HAP-1 (cell line): ENCODE data around the gene MAS1L.

Source experiments
- DNase-seq, 2 experiments: peaks; one replicate each; pipeline ENCODE4 v3.0.0-alpha.2; 2016 to 2020; ENCODE audit warnings: low spot score in 2 of 2
- H3K27me3 ChIP-seq: fragments of 250-450 bp; sonication (Bioruptor Pico); 2 replicates; pipeline ENCODE4 v1.5.1; 2020; ENCODE audit warnings: low read depth, mild to moderate bottlenecking, moderate library complexity
- H3K36me3 ChIP-seq: fragments of 250-450 bp; sonication (Bioruptor Pico); replicated peaks from 2 replicates; pipeline ENCODE4 v1.5.1; 2020; ENCODE audit warnings: mild to moderate bottlenecking
- H3K4me1 ChIP-seq: fragments of 250-450 bp; sonication (Bioruptor Pico); 2 replicates; pipeline ENCODE4 v1.5.1; 2020; ENCODE audit warnings: mild to moderate bottlenecking
- H3K4me3 ChIP-seq: fragments of 250-450 bp; sonication (Bioruptor Pico); 2 replicates; pipeline ENCODE4 v1.5.1; 2020; ENCODE audit warnings: mild to moderate bottlenecking, moderate library complexity
- H3K9me3 ChIP-seq: fragments of 250-450 bp; sonication (Bioruptor Pico); 2 replicates; pipeline ENCODE4 v1.5.1; 2020; ENCODE audit warnings: mild to moderate bottlenecking, moderate library complexity
- in situ Hi-C: fragments of 300-500 bp; cut with MboI; formaldehyde crosslinking; loops from 3 replicates; pipeline ENCODE4 v1.14.3; 2020; ENCODE audit warnings: low sequenced_read_pairs, inconsistent platforms, mixed read lengths

The MAS1L gene

DNA sequence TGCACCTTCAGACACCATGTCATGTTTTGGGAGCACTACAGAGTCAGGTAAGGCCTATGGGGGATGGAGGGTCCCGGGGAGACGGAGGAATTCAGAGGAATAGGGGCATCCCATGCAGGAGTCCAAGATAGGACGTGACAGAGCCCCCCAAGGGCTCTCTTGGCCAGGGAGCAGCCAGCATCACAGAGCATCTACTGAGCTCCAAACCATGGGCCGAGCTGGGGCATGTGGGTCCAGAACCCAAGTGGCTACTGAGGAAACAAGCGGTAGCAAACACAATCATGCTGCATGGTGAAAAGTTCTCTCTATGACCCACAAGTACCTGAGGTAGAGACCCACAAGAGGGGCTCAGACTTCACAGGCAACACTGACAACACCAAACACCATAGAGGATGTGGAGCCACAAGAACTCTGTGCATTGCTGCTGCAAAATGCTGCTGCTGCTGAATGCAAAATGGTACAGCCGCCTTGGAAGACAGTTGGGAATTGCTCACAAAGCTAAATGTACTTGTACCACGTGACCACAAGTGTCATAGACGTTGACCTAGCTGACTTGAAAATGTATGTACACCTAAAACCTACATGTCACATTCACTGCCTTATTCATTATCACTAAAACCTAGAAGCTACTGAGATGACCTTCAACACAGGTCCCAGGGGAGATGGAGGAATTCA is 33.4 kb upstream of the MAS1L start:
- no peaks in the 10 kb centered on the region for H3K36me3 ChIP-seq
- in situ Hi-C loops: no loop called here
- H3K27me3 ChIP-seq: no peaks in the 10 kb centered on the region
- DNase-seq: no peak
- no peaks in the 10 kb centered on the region for H3K4me1 ChIP-seq
- H3K9me3 ChIP-seq: no peaks in the 10 kb centered on the region
- no peak overlapping the region for H3K4me3 ChIP-seq

- Histone ChIP-seq H3K36me3 (no peaks in the 10 kb centered on the region), H3K9me3 (no peaks in the 10 kb centered on the region), H3K27me3 (no peaks in the 10 kb centered on the region), H3K4me3 (no peak overlapping the region), H3K4me1 (no peaks in the 10 kb centered on the region)
- no peak for DNase-seq
- in situ Hi-C loops: no loop called here
Measured at GRCh38 chr6:29520232-29520631, 32.5 kb upstream of the MAS1L start.

DNA sequence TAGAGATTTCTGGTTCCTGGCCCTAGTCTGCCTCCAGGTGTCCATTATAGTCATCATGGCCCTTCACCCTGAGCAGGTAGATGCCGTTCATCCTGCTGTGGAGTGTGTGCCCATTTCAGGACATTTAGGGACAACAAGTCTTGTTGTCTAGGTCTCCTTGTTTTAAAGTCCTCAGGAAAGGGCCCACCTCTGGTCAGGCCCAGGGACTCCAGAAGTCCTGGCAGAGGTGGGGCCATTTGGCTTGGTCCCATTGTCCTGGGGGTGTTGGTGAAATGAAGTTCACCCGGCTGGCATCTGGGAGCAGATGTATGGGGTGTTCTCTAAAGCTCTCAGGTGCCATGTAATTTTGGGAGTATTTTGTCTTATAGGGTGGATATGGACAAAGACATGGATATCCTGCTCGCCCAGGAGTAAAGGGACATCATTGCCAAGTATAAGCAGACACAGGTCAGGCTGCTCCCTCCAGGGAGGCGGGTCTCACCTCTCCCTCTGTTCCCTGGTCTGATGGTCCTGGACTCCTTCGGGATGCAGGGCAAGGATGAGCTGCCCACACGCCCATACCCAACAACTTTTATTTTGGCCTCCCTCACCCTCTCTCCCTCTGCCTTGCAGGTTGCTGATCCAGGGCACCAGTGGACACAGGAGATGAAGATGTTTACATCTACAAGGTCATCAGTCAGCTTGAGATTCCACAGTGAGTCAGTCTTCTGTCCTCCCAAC is 31.7 kb upstream of the MAS1L start:
- H3K4me3 ChIP-seq: no peak overlapping the region
- H3K27me3 ChIP-seq: no peaks in the 10 kb centered on the region
- no peaks in the 10 kb centered on the region for H3K9me3 ChIP-seq
- H3K4me1 ChIP-seq: no peaks in the 10 kb centered on the region
- in situ Hi-C loops: no loop called here
- no peaks in the 10 kb centered on the region for H3K36me3 ChIP-seq
- no peak for DNase-seq

- H3K9me3 ChIP-seq: no peaks in the 10 kb centered on the region
- no peak overlapping the region for H3K4me3 ChIP-seq
- in situ Hi-C loops: no loop called here
Measured at GRCh38 chr6:29517728-29518440, 30.1 kb upstream of the MAS1L start.

DNA sequence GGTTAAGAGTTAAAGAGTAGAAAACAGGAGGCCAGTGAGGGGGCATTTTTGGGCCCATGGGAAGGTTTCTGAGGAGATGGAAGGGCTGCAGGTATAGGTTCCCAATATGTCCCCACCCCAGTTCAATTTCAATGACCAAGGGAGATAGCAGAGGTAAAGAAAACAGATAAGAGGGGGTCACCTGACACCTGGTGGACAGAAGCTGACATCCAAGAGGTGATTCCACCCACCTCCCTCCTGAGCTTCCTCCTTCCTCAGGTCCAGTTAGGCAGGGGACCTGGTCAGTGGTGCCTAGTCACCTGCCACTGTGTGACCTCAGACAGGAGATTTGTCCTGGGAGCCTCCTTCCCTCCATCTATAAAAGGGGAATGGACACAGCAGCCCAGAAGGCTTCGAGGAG is 29.5 kb upstream of the MAS1L start:
- Histone ChIP-seq H3K4me3 (no peak overlapping the region), H3K27me3 (no peaks in the 10 kb centered on the region), H3K36me3 (no peaks in the 10 kb centered on the region), H3K9me3 (no peaks in the 10 kb centered on the region), H3K4me1 (no peaks in the 10 kb centered on the region)
- DNase-seq: no peak
- in situ Hi-C loops: no loop called here

More at GRCh38 chr6:29517728-29518440, 30.1 kb upstream of the MAS1L start:
- Histone ChIP-seq H3K27me3 (no peaks in the 10 kb centered on the region), H3K4me1 (no peaks in the 10 kb centered on the region), H3K36me3 (no peaks in the 10 kb centered on the region)
- DNase-seq: no peak

DNA sequence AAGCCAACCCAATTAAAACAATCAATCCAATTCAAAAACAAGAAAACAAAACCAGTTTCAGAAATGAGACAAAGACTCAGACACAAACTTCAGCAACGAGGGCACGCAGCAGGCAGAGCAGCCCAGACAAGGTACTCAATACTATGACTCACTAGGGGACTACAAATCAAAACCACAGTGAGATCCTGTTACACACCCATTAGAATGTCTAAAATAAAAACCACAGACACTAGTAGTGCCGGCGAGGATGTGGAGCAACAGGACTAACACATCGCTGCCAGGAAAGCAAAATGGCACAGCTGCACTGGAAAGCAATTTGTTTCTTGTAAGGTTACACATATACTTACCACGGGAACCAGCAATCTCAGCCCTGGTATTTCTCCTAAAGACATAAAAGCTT is 28.4 kb upstream of the MAS1L start:
- no peak for DNase-seq
- in situ Hi-C loops: no loop called here

DNA sequence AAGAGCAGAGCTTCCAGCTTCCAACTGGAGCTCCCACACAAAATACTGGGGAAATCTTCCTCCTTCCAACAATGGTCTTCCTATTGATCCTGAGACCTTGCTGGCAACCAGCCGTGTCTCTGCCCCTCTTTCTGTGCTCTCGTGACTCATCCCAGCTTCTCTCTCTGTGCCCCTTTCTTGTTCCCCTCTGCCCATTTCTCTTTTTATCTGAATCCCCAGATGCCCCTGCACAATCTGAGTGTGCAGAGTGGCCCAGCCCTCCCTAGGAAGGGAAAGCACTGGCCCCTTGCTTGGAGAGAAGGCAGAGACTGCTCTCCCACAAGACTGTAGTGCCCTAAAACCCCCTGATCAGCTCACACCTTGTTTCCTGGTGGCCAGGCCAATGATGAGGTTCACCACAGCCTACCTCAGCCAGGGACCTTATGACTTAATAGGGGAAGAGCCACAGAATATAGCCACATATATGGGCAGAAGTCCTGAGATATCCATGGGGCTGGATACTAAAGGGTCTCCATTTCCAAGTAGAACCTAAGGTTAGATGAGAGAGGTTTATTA is 23.1 kb upstream of the MAS1L start:
- no peak overlapping the region for H3K4me3 ChIP-seq
- no peaks in the 10 kb centered on the region for H3K27me3 ChIP-seq
- in situ Hi-C loops: no loop called here
- H3K4me1 ChIP-seq: no peaks in the 10 kb centered on the region
- H3K36me3 ChIP-seq: no peaks in the 10 kb centered on the region
- no peaks in the 10 kb centered on the region for H3K9me3 ChIP-seq
- no peak for DNase-seq

More for the DNA sequence above, 28.4 kb upstream of the MAS1L start:
- H3K36me3 ChIP-seq: no peaks in the 10 kb centered on the region
- no peaks in the 10 kb centered on the region for H3K27me3 ChIP-seq
- no peaks in the 10 kb centered on the region for H3K4me1 ChIP-seq
- no peaks in the 10 kb centered on the region for H3K9me3 ChIP-seq
- H3K4me3 ChIP-seq: no peak overlapping the region

GRCh38 chr6:29510202-29510601 is 22.4 kb upstream of the MAS1L start:
- no peak for DNase-seq
- no peaks in the 10 kb centered on the region for H3K9me3 ChIP-seq
- H3K4me1 ChIP-seq: no peaks in the 10 kb centered on the region
- in situ Hi-C loops: no loop called here
- no peaks in the 10 kb centered on the region for H3K27me3 ChIP-seq
- no peak overlapping the region for H3K4me3 ChIP-seq
- no peaks in the 10 kb centered on the region for H3K36me3 ChIP-seq

DNA sequence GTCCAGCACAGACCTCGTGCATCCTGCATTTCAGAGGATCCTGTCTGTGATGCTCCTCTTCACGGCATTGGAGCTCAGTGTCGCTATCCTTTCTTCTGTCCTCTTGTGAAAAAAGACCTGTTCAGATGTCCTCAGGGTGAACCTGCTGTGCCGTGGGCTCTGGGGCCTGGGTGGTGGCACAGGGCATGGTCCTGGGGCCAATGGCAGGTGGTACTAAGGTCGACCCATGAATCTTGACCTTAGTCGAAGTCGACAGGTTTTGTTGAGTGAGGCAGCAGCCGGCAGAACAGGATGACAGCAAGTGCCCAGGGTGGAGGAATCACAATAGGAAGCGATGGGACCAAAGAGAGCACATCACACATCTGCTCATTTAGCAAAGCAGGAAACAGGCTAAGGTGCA is 22.0 kb upstream of the MAS1L start:
- no peaks in the 10 kb centered on the region for H3K4me1 ChIP-seq
- in situ Hi-C loops: no loop called here
- no peak for DNase-seq
- H3K27me3 ChIP-seq: no peaks in the 10 kb centered on the region
- no peaks in the 10 kb centered on the region for H3K36me3 ChIP-seq
- no peaks in the 10 kb centered on the region for H3K9me3 ChIP-seq
- no peak overlapping the region for H3K4me3 ChIP-seq

- Histone ChIP-seq H3K36me3 (no peaks in the 10 kb centered on the region), H3K27me3 (no peaks in the 10 kb centered on the region), H3K9me3 (no peaks in the 10 kb centered on the region), H3K4me3 (no peak overlapping the region), H3K4me1 (no peaks in the 10 kb centered on the region)
- in situ Hi-C loops: no loop called here
- DNase-seq: no peak
Measured at GRCh38 chr6:29509239-29509638, 21.5 kb upstream of the MAS1L start.

GRCh38 chr6:29507319-29507718 is 19.6 kb upstream of the MAS1L start:
- in situ Hi-C loops: no loop called here

GRCh38 chr6:29506446-29507067 is 18.8 kb upstream of the MAS1L start:
- in situ Hi-C loops: no loop called here
- Histone ChIP-seq H3K36me3 (no peaks in the 10 kb centered on the region), H3K4me3 (no peak overlapping the region), H3K9me3 (no peaks in the 10 kb centered on the region), H3K4me1 (no peaks in the 10 kb centered on the region), H3K27me3 (no peaks in the 10 kb centered on the region)
- DNase-seq: no peak

More at GRCh38 chr6:29507319-29507718, 19.6 kb upstream of the MAS1L start:
- Histone ChIP-seq H3K4me3 (no peak overlapping the region), H3K27me3 (no peaks in the 10 kb centered on the region), H3K9me3 (no peaks in the 10 kb centered on the region), H3K36me3 (no peaks in the 10 kb centered on the region), H3K4me1 (no peaks in the 10 kb centered on the region)
- DNase-seq: no peak

DNA sequence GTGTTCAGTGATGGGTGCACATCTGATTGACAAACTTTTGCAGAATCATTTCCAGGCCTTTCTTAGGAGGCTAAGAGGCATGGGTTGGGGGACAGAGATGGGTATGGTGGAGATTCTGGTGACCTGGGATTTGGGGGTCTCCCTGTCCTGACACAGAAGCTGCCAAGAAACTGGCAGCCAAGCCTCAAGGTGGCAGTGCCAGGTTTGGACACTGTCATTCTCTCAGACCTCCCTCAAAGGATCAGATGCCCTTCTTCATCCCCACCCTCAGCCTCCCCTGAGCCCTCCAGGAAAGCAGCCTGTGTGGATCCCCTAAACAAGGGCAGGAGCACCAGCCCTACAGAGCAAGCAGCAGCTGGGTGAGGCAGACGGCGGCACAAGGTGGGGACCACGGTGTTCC is 18.1 kb upstream of the MAS1L start:
- in situ Hi-C loops: no loop called here
- H3K9me3 ChIP-seq: no peaks in the 10 kb centered on the region

More for the DNA sequence above, 18.1 kb upstream of the MAS1L start:
- DNase-seq: no peak
- no peaks in the 10 kb centered on the region for H3K4me1 ChIP-seq
- H3K4me3 ChIP-seq: no peak overlapping the region
- H3K27me3 ChIP-seq: no peaks in the 10 kb centered on the region
- no peaks in the 10 kb centered on the region for H3K36me3 ChIP-seq
